IPS-18c (cell line): Measurements from ENCODE around the gene BSG.
"Not testable (repeated sequence)": the region's sequence is repeated elsewhere in the genome, so short reads cannot be mapped to it uniquely, and the experiment has no call there.

Experiments
- H3K4me3 ChIP-seq: 2 replicates; pipeline ENCODE4 v1.7.0; 2013; ENCODE audit warnings: low read depth, mild to moderate bottlenecking, low read length, moderate library complexity; ENCODE audit not compliant: insufficient read depth
- H3K9me3 ChIP-seq: one replicate; pipeline ENCODE4 v1.6.1; 2013; ENCODE audit warnings: mild to moderate bottlenecking, low read length, moderate library complexity; ENCODE audit not compliant: control insufficient read depth, insufficient read depth

BSG gene

GRCh38 chr19:580274-580835, 8.0 kb downstream of the BSG start:
- no peak overlapping the region for H3K4me3 ChIP-seq
- H3K9me3 ChIP-seq = no peaks in the 10 kb centered on the region

- Histone ChIP-seq H3K9me3 (no peaks in the 10 kb centered on the region), H3K4me3 (no peak overlapping the region)
Measured at GRCh38 chr19:581399-582111, 9.2 kb downstream of the BSG start.

- no peaks in the 10 kb centered on the region for H3K9me3 ChIP-seq
- no peak overlapping the region for H3K4me3 ChIP-seq
Measured at GRCh38 chr19:582497-583197, 10.3 kb downstream of the BSG start.

- no peaks in the 10 kb centered on the region for H3K9me3 ChIP-seq
- no peak overlapping the region for H3K4me3 ChIP-seq
Measured at GRCh38 chr19:583198-583967, 11.0 kb downstream of the BSG start.

GRCh38 chr19:583968-584239, 11.5 kb downstream of the BSG start:
- no peaks in the 10 kb centered on the region for H3K9me3 ChIP-seq
- no peak overlapping the region; the same call in 1 of the 2 replicates for H3K4me3 ChIP-seq

- Histone ChIP-seq H3K4me3 (no peak overlapping the region; the same call in 1 of the 2 replicates), H3K9me3 (no peaks in the 10 kb centered on the region)
Measured at GRCh38 chr19:584240-585001, 12.0 kb downstream of the BSG start.

DNA sequence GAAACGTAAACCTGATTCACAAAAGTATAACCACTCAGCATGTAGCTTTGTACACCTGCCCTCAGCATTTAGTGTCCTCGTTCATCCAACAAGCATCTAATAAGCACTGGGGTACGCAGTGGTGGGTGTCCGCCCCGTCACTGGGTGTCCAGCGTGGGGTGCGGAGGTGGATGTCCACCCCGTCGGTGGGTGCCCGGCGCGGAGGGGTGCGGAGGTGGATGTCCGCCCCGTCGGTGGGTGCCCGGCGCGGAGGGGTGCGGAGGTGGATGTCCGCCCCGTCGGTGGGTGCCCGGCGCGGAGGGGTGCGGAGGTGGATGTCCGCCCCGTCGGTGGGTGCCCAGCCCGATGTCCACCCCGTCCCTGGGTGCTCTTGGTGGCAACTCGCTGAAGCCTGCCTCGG, 12.8 kb downstream of the BSG start:
- H3K4me3 ChIP-seq, H3K9me3 ChIP-seq: not testable (repeated sequence)

DNA sequence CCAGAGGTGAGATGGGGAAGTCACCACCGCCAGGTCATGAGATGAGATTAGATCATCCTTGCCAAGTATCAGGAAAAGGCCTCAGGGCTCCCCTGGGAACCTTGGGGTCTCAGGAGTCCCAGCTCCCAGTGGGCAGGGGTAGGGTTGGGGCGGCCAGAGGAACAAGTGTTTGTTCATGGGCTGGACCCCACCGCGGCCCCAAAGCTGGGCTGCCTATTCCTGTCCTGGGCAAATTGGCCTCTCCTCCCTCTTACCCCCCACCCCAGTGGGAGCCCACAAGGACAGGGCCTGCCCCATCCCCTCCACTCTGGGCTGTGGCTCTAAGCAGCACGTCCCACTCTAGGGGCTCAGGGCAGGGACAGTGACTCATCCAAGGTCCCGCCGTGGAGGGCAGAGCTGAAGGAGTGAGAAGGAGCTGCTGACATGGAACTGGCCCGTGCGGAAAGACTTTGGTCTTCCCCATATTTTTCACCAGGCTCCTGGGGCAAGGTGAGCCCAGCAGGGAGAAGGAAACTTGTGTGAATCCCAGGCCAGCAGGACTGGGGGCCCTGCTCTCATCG, 13.2 kb downstream of the BSG start:
- Histone ChIP-seq H3K9me3 (no peaks in the 10 kb centered on the region), H3K4me3 (no peak overlapping the region)

DNA sequence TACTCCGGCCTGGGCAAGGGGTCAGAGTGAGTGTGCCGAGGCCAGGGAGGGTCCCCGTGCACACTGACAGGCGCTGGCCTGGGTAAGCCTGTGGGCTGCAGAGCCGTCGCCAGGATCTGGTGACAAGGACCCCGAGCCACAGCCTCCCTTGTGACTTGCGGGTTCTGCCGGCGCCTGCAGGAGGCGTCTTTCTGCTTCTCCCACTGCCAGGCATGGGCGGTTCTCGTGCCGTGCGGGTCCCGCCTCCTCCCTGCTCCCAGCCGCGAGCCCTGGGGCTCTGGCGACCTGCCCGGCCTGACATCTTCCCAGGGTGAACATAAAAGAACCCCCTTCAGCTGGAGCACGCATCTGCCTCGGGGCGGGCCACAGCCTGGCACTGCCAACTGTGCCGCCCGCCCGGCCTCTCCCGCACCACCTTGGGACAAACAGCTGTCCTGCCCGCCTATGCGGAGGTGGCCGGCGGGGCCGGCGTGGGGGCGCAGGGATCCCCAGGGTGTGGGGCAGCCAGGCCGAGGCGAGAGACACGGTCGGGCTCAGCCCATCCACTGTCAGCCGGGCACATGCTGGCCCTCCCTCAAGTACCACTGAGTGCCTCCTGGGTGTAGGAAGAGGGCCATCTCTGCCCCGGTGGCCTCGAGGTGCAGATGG, 15.8 kb downstream of the BSG start:
- Histone ChIP-seq H3K4me3 (no peak overlapping the region), H3K9me3 (no peaks in the 10 kb centered on the region)

GRCh38 chr19:588741-589692, 16.6 kb downstream of the BSG start:
- Histone ChIP-seq H3K4me3 (peak overlapping the region; percentile 40; the same call in 1 of the 2 replicates), H3K9me3 (no peaks in the 10 kb centered on the region)

GRCh38 chr19:589693-590395, 17.4 kb downstream of the BSG start, which contains the start of gene HCN2:
Gene HCN2 (plus strand): TSS chr19:589881. CDS start chr19:589946, 65 bp downstream.
- Histone ChIP-seq H3K4me3 (peak within 1 kb of the TSS; percentile 40), H3K9me3 (no peaks in the 10 kb centered on the region)

DNA sequence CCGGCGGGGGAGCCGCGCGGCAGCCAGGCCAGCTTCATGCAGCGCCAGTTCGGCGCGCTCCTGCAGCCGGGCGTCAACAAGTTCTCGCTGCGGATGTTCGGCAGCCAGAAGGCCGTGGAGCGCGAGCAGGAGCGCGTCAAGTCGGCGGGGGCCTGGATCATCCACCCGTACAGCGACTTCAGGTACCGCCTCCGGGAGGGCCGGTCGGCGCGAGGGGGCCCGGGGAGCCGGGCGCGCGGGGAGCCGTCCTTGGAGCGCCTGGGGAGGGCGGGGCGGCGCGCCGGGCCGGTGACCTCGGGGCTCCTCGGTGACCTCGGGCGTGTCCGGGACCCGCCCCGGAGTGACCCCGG, 18.0 kb downstream of the BSG start:
- Histone ChIP-seq H3K9me3 (no peaks in the 10 kb centered on the region), H3K4me3 (peak overlapping the region; percentile 36)

GRCh38 chr19:590750-591098, 18.3 kb downstream of the BSG start:
- no peaks in the 10 kb centered on the region for H3K9me3 ChIP-seq
- 0 out of 2 replicates have a peak overlapping the region, but pooled peaks have one; percentile 36 for H3K4me3 ChIP-seq

DNA sequence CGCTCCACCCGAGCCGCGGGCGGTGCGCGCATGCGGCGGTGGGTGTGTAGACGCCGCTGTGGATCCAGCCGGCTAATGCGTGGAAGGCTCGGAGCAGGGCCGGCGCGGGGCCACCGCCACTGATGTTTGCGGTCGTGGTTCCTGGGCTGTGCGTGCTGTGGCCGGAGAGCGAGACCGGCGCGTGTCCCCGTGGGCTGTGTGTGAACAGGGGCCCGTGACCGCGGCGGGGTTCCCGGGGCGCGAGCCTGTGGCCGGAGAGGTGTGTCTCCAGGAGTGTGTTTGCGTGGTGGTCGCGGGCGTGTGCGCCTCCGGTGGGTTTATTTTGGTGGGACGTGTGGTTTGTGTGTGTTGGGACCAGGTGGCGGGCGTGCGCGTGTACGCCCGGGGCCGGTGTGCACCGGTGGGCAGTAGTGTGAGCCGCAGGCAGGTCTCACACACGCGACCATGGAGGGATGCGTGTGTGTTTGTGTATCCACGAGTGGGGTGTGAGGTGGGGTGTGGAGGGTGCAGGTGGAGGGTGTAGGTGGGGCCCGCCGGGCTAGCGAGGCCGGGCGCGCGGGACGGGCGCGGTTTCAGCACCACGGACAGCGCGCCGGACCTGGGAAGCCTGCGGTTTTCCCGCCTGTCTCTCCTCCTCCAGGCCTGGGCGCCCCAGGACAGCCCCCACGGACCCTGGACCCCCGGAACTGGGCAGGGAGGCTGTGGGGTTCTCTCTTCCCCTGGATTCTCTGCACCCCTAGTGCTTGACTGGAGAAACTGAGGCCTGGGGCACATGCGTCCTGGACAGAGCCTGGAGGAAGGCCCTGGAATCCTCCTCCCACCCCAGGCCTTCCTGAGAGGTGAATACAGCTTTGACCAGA, 18.9 kb downstream of the BSG start:
- no peaks in the 10 kb centered on the region for H3K9me3 ChIP-seq
- H3K4me3 ChIP-seq = no peak overlapping the region
